Daoy (cell line): ENCODE measurements around the gene HOXA3. TPM values are rescaled to one million over a fixed set of nuclear protein-coding genes. Genes with fewer than 3 reads are reported as not detected.

Source experiments
- DNase-seq: peaks from one replicate; pipeline ENCODE4 v3.0.0-alpha.2; 2015; ENCODE audit warnings: low read depth
- total RNA-seq: library from RNA; depleted of rRNA; stranded (reverse); fragments of >200 nt; shearing (Covaris generic); gene quantifications from 2 replicates; pipeline ENCODE4 v1.2.3, GENCODE V29; 2014

Gene HOXA3
- total RNA-seq, 1 experiment from 2014 or later, result 12.4 TPM

DNA sequence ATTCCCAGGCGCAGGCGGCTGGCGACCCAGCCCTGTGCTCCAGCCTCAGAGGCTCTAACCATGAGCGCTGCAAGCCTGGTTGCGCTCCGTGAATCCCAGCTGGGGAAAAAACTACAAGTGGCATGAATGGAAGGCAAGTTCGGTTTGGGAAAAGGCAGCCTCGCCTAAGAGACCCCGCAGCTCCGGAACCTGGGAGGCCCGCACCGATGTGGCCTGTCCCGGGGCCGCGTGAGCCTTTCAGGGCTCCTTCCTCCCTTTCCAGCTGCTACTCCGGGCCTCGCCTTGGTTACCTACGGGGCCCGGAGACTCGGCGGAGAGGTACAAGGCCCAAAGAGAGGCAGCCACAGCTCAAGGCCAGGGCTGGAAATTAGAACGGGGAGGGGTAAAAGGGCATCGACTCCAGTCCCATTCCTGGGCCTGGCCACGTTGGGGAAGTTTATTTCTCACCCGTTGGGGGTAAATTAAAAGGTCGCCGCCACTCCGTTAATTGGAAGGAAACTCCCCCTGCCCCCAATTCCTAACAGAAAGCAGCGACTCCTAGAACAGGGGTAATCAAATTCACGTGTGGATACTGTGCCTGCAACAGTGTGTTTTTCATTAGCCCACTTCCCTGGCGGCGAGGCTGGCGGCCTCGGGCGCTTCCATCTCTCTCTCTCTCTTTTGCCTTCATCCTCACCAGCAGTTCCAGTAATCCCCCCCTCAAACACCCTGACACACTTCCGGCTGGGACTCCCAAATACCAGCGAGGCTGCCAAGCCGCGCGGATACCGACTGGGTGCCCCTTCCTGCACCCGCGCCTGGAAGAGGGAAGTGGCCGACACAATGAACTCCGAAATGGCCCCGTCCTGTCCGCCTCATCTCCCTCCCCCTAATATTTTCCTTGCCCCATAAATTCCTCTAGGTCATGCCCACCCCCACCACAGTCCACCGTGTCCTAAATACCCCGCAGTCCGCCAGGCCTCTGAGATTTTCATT lies 14.4 kb upstream of the HOXA3 start:
- DNase-seq, result no peak

DNA sequence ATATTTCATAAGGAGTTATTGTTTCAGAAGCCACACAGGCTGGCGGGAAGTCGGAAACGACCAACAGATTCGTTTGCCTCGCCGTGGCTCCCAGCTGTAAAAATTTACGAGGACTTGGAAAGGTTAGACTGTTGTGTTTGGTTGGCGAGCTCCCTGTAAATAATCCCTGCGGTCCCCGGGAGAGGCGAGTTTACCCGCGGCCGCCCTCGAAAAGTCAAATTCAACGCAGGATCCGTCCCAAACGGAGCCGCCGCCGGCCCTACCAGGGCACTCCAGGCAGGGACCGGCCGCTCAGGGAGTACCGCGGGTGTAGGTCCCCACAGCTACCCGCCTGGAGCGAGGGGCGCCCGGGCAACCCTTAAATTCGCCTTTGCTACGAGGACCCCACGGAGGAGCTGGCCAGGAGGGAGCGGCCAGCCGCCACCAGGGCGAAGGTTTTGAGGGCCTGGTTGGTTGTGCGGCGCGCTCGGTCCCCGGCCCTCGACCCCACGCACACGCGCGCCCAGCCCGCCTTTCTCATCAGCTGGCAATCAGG lies 13.7 kb upstream of the HOXA3 start:
- DNase-seq, result no peak

DNA sequence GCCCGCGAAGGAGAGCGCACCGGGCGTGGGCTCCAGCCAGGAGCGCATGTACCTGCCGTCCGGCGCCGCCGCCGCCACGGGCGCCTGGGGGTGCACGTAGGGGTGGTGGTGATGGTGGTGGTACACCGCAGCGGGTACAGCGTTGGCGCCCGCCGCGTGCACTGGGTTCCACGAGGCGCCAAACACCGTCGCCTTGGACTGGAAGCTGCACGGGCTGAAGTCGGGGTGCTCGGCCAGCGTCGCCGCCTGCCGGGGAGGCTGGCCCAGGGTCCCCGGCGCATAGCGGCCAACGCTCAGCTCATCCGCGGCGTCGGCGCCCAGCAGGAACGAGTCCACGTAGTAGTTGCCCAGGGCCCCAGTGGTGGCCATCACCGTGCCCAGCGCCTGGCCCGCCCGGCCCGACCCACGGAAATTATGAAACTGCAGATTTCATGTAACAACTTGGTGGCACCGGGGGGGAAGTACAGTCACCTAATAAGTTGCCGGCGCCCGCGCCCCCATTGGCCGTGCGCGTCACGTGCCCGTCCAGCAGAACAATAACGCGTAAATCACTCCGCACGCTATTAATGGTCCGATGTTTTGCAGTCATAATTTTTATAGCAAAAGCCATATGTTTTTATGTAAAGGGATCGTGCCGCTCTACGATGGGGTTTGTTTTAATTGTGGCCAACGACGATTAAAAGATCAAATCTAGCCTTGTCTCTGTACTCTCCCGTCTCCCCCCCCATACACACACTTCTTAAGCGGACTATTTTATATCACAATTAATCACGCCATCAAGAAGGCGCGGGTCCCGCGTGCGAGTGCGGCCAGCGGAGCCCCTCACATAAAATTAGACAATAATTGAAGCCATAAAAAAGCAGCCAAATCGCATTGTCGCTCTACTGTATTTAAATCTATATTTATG lies 13.0 kb upstream of the HOXA3 start, which contains the start of gene HOXA9:
Gene HOXA9, minus strand, starts transcription at position 449 of the 907 bp plus-strand sequence. Its CDS starts 80 bp downstream, at position 369.
- no peak for DNase-seq

DNA sequence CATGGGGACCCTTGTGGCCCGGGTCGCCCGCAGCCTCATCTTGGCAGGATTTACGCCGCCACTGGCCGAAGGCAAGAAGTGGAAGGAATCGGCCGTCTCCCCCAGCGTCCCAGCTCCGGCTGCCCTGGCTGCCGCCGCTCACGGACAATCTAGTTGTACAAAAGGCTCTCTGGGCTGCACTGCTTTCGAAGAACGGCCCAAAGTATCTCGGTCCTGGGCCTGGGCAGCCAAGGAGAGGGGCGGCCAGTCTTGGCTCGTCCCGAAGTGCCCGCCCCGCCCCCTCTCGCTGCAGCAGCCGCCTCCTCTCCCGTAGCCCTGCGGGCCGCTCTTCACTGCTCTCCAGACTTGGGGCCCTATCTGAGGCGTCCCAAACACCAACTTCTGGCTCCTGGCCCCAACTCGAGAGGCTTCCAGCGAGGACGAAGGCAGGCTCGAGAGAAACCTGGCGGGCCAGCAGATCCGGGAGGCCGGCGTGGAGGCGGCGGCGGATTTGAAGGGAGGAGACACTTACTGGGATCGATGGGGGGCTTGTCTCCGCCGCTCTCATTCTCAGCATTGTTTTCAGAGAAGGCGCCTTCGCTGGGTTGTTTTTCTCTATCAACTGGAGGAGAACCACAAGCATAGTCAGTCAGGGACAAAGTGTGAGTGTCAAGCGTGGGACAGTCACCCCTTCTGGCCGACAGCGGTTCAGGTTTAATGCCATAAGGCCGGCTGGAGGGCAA lies 12.1 kb upstream of the HOXA3 start:
- DNase-seq, result no peak

DNA sequence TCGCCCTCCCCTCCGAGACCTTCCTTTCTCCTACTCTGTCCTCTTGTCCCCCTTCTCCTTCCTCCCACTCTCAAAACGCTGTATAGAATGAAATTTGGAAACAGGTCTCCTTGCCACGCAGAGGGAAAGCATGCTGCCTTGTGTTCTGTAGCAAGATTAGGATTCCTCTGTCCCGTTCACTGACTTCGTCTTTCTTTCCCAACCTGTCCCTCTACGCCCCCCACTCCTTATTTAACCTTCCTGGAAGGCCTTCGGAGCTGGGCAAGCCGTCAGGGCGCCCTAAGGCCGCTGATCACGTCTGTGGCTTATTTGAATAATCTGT lies 11.6 kb upstream of the HOXA3 start:
- no peak for DNase-seq

DNA sequence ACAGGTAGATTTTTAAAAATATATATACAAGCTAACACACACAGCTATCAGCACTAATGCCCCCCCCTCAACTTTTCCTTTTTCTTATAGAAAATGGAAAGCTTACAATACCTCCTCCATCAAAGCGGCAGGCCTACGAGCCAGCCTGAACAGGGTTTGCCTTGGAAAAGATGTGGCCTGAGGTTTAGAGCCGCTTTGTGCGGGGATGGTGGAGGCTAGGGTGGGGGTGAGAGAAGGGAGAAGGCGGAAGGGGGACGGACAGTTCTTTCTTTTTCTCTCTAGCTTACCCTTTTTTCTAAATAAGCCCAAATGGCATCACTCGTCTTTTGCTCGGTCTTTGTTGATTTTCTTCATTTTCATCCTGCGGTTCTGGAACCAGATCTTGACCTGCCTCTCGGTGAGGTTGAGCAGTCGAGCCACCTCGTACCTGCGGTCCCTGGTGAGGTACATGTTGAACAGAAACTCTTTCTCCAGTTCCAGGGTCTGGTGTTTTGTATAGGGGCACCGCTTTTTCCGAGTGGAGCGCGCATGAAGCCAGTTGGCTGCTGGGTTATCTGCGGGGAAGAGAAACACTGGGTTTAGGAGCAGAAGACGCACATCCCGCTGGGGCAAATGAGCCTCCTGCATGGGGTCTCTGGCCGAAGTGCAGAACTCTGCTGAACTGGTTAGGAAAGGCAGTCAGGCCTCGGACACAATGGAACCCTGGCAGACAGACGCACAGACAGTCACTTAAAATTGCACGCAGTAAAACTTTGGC lies 11.1 kb upstream of the HOXA3 start:
- DNase-seq, result no peak

DNA sequence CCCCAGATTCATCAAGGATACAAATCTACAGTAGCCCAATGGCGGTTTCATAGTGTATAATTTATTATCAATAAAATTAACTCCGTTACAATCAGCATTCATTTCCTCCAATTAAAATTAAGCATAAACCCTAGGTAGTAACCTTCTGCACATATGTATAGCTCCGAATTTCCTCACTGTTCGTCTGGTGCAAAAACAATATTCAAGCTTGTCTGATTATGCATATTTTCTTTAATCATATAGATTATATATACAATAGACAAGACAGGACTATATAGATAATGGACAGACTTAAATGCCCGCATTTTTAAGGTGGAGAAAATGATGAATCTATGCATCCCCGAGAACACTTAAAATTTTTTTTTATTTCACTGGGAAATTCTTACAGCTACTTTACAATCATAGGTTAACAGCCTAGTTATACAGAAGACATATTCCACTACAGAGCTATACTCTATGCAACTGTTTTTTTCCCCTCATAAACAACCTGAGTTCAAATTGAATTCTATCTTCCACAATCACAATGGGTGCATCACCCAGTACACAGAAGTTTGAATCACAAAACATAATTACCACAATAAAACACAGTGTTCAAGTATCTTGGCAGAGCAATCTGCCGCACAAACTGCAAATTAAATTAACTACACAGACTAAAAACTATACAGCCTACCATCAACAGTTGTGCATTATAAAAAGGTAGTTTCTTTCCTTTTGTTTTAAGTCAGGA lies 10.3 kb upstream of the HOXA3 start:
- DNase-seq, result no peak

DNA sequence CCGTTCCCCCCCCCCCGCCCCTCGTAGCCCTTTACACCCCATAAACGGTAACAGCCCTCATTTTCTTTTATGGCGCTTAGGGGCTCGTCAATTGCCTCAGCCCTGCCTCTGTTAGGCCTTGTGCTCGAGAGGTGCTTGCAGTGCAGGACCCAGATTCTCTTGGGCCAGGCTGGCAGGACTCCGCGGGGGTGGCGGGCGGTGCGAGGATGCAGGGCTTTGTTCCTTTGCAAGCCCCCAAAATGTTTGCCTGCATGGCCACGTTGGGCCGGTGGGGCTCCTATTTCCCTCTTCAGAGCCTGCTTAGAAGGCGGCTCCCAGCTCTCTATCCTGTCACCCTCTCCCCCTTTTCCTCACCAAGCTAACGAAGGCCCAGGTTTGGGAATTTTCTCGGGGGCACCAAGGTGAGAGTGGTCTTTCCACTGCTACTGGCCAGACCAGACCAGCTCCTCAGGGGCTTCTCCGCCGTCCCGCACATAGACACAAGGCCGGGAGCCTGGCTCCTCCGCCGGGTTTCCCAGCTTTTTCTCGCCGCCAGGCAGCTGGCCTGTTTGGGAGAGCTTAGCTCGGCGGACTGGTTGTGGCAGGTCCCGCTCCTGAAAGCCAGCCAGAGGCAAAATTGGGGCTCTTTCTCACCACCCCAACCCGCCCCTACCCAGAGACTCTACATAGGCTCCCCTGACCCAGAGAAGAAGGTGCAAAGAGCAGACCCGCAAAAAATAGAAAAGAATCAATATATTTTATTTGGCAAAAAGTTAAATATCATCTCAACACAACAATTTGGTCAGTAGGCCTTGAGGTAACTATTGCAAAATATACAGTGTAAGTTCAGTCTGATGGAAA lies 9.6 kb upstream of the HOXA3 start:
- DNase-seq, result no peak

DNA sequence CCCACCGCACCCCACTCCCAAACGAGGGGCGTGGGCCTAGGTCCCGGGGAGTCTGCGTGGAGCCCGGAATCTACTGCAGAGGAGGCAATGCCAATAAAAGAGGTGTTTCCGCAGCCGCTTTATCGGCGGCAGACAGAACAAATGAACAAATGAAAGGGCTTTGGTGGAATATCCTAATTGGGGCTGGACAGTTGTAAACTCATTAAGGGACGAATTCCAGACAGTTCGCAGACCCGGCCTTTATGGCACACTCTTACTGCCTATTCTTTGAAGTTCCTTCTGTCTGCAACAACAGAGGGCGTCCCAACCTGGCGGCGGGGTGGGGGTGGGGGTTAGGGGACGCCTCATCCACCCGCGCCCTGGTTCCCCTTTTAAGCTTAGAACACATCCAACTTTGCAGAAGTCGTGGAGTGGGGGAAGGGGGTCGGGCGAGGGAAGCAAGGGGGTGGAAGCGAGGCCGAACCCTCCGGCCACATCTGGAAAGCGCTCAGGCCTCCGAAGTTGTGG lies 8.9 kb upstream of the HOXA3 start:
- DNase-seq, result no peak

DNA sequence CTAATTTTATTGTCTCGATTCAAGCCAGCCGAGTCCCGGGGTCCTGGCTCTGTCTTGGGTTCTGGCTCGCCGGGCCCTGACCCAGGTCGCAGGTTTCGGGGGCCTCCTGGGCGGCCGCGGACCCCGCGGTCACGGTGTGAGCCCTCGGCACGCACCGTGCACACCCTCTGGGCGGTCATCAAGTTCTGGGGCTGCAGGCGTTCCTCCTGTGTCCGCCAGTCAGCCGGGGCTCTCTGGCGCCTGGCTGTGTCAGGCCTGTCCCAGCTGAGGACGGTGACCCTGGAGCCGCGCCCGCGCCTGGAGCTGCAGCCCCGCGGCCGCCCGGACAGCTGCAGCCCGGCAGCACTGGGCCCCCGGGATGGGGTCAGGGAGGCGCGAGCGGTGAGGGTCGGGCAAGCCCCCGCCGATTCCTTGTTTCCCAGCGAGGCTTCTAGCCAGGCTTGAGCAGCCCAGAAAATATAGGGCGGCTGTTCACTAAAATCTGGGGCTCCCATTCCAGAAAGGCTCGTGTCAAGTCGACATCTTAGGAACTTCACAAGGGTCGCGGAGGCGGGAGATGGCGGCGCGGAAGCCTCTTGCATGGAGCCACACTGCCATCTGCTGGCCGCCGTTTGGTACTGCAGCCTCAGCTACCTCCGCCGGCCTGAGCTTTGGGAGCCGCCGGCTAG lies 8.3 kb upstream of the HOXA3 start:
- DNase-seq, result peak; percentile 95

DNA sequence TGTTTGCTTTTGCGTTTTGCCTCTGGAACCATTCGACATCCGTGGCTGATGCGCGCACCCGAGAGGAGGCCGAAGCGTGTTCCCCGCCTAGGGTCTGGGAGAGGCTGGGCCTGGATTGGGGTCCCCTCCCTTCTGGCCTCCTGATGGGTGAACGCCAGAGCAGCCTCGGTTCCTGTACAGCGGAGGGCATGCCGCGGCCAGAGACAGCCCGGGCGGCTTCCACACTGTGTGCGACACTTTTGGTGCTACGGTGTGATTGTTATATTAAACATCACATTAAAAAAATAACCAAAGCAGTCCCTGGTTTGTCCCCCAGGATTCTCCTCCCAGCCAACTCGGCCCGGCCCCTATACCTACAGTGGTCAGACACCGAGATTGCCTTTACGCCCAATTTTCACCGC lies 7.8 kb upstream of the HOXA3 start:
- no peak for DNase-seq

DNA sequence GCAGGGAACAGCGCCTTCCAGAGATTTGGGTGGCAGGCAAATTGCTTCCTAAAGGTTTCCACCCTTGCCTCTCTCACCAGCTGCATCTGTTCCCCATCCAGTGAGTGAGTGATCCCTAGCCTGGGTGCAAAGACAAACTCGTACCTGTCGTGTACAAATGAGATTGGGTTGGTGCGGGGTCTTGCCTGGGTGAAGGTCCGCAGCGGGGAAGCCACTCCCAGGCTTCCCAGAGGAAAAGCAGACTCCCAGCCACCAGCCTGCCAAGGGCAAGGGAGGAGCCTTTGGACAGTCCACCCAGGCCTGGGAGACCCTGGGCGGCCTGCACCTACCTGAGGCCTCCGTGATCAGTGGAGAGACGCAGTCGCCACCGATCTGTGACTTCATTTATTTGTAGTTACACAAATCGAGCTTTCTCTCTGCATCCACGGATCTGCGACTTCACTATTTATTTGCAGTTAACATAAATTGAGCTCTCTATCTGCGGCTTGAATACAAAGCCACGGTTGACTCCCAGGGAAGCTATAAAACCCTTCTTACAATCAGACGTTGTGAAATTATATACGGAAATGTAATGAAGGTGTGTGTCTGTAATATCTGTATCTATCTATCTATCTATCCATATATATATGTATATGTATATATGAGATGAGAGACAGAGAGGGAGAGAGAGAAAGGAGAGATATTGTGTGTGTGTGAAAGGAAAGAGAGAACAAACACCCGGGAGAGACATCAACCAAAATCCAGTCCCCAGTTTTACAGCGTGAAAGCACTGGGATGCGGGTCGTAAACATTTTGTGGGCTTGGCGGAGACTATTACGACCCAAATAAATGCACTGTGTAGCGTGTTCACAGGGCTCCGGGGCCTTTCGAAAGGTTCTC lies 7.1 kb upstream of the HOXA3 start:
- DNase-seq, result no peak

DNA sequence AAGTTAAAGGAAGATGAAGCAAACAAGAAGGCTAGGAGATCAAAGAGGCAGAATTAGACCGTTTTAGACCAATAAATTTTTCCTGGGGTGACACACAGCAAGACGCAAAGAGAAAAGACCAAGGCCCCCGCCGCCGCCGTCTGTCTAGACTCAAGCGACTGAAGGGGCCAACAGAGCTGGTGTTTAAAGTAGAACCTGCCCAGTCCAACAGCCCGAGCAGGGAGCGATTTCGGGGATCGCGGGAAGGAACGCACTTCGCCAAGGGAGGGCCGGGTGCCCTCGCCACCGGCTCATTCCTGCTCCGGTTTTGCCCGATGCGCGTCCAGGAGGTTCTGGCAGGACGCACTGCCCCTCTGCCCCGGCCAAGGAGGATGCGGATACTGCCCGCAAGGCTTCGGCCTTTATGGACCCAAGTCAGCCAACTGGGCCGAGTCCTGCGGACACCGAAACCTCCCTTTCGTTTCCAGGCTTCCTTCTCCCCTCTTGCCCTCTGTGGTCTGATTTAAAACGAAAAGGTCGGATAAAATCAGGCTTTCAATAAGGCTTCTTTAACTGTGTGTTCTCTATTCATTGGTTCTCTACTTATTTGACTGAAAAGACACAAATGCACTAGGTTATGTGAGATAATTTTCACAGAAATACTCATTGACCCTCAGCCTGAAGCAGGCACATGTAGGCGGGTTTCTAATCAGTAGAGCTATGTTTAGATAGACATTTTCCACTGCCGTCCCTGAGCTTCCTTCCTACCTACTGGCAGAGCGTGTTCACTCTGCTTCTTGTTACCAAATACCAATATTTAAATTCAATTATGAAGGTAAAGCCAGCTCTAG lies 6.3 kb upstream of the HOXA3 start:
- DNase-seq, result no peak

DNA sequence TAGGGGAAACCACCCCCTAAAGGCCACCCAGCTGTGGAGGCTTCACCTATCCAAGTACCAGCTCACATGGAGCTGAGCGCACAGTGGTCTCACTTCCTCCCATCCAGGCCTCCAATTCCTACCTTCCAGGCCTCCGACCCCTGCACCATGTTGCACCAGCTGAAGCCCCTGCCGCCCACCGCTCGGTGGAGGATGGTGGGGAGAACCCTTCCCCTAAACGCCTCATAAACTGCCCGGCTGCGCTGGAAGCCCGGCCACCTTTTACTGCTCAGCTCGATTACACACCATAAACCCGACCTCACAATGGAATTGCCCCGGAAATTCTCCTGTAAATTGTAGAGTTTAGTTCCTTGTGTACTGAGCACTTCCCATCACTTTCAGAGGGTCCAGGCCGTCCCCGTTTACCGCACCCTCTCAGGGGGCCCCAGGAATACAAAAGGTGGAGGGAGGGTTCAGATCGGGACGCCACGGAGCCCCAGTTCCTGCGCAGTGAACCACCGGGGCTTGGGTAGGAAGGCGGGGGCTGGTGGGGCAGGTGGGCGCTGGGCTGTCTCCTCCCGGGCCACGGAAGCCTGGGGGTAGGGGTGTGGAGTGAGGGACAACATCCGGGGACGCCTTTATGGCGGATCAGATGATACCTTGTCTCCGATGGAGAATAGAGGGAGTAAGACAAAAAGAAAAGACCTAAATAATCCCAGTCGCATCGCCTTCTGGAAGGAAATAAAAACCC lies 5.5 kb upstream of the HOXA3 start:
- no peak for DNase-seq

DNA sequence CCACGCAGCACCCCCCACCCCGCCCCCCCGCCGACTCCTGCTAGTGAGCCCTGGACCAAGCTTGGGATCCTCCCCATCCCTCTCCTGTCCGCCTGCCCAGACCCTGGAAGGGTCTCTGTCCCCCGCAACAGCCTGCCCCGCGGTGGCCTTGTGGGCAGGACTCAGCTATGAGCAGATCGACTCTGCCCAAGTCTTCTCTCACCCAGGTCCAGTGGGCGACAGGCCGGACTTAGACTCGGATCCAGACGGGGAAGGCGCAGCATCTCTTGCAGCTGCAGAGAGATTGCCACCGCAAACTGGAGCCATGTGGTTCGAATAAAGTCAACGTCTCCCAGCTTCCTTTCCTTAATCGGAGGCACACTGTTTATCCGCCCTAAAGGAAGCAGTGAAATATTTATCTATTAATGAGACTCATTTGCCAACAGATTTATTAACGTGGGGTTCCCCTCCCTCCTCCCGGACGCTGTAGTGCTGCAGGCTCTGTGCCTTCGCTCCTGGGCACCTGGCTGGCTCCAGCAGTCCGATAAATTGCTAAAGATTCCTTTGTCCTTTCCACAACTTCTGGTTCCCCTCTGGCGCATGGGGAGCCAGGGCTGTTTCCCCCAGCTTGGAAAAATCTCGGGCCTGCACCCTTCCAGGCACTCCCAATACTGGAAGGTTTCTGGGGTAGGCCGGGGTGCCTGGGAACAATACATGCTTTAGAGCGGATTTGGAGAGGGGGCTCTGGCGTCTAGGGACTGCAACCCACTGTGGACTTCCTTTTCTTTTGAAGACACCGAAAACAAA lies 4.7 kb upstream of the HOXA3 start:
- DNase-seq, result no peak
